OCI-M2 (cell line): Measurements from ENCODE around the gene GLRX.
A peak's percentile ranks its signal among the peaks of the same experiment; 100 is the strongest.

Experiments
- DNase-seq: peaks from one replicate; lab custom pipeline; 2025; ENCODE audit not compliant: unreplicated experiment; lab: John Stamatoyannopoulos, UW

The GLRX gene

GRCh38 chr5:95784514-95785302 lies 37.8 kb downstream of the GLRX start:
- no peak for DNase-seq

GRCh38 chr5:95783661-95784060 lies 38.9 kb downstream of the GLRX start:
- DNase-seq = no peak

- DNase-seq = no peak
Measured at GRCh38 chr5:95782181-95782580, 40.3 kb downstream of the GLRX start.

GRCh38 chr5:95781101-95781583 lies 41.4 kb downstream of the GLRX start:
- DNase-seq = peak; percentile 11

GRCh38 chr5:95780597-95780996 lies 41.9 kb downstream of the GLRX start:
- DNase-seq = no peak

GRCh38 chr5:95779611-95780010 lies 42.9 kb downstream of the GLRX start:
- DNase-seq = no peak

- DNase-seq = no peak
Measured at GRCh38 chr5:95778713-95779436, 43.7 kb downstream of the GLRX start.

GRCh38 chr5:95777441-95777840 lies 45.1 kb downstream of the GLRX start:
- no peak for DNase-seq

- DNase-seq = no peak
Measured at GRCh38 chr5:95773335-95774059, 49.0 kb downstream of the GLRX start.

- no peak for DNase-seq
Measured at GRCh38 chr5:95771892-95772291, 50.6 kb downstream of the GLRX start.

- DNase-seq = no peak
Measured at GRCh38 chr5:95770830-95771708, 51.5 kb downstream of the GLRX start.

GRCh38 chr5:95768731-95769130 lies 53.8 kb downstream of the GLRX start:
- no peak for DNase-seq

GRCh38 chr5:95763941-95764340 lies 58.6 kb downstream of the GLRX start:
- no peak for DNase-seq
